Panc1 (cell line): Measurements from ENCODE around the gene MRNIP. TPM values are rescaled to one million over a fixed set of nuclear protein-coding genes. Genes with fewer than 3 reads are reported as not detected.

ENCODE experiments used
- ATAC-seq: fragments of 200-7000 bp; cut with Tn5 transposase; 2 replicates; pipeline ENCODE4 v1.9.1; 2020; ENCODE audit warnings: mild to moderate bottlenecking, moderate library complexity
- BruUV-seq: library from RNA; stranded (reverse); fragments of 400-500 nt; replicated peaks from 2 replicates; lab custom pipeline; 2021; lab: Mats Ljungman, UMichigan
- CTCF ChIA-PET: fragments of 300-600 bp; sonication (Branson Sonifier 250); formaldehyde crosslinking; loops from one replicate; lab custom pipeline; 2022; ENCODE audit warnings: antibody characterized with exemption; lab: Charles Lee
- POLR2A ChIA-PET: fragments of 300-600 bp; sonication (Branson Sonifier 250); formaldehyde crosslinking; loops from one replicate; lab custom pipeline; 2022; ENCODE audit warnings: antibody characterized with exemption; lab: Charles Lee
- DNase-seq: peaks from one replicate; pipeline ENCODE4 v3.0.0-alpha.2; 2010; ENCODE audit warnings: low read depth, low spot score
- H3K27ac ChIP-seq: 2 replicates; pipeline ENCODE4 v1.5.1; 2011; ENCODE audit warnings: mild to moderate bottlenecking, low read length, inconsistent platforms
- H3K27me3 ChIP-seq: fragments of 200-500 bp; sonication (Bioruptor generic); 2 replicates; pipeline ENCODE4 v1.6.0; 2014; ENCODE audit warnings: low read length, inconsistent platforms; ENCODE audit not compliant: control insufficient read depth, insufficient read depth
- H3K36me3 ChIP-seq: fragments of 200-500 bp; sonication (Bioruptor generic); 2 replicates; pipeline ENCODE4 v1.5.1; 2014; ENCODE audit warnings: inconsistent platforms, mild to moderate bottlenecking, low read length, moderate library complexity; ENCODE audit not compliant: control insufficient read depth, insufficient read depth
- H3K4me1 ChIP-seq: 2 replicates; pipeline ENCODE4 v1.5.1; 2011; ENCODE audit warnings: inconsistent platforms, mild to moderate bottlenecking, low read length, moderate library complexity; ENCODE audit not compliant: control insufficient read depth, insufficient read depth
- H3K4me3 ChIP-seq, 2 experiments: 2 replicates each; pipeline ENCODE4 v1.5.1; 2011 to 2012; ENCODE audit warnings: low read depth in 2 of 2, low read length in 2 of 2, mild to moderate bottlenecking in 2 of 2, inconsistent platforms in 1 of 2, moderate library complexity in 1 of 2
- H3K9me3 ChIP-seq: fragments of 200-500 bp; sonication (Bioruptor generic); 2 replicates; pipeline ENCODE4 v1.5.1; 2014; ENCODE audit warnings: low read depth, mild to moderate bottlenecking, inconsistent platforms, low read length, moderate library complexity; ENCODE audit not compliant: control insufficient read depth, insufficient read depth
- CTCF ChIP-seq: fragments of 450-650 bp; IDR thresholded peaks from 2 replicates; pipeline ENCODE4 v1.5.1; 2017; ENCODE audit warnings: mild to moderate bottlenecking
- POLR2AphosphoS5 ChIP-seq: IDR thresholded peaks from 2 replicates; pipeline ENCODE4 v1.6.1; 2012; ENCODE audit warnings: mild to moderate bottlenecking, low read depth, low read length, moderate library complexity
- SIN3A ChIP-seq: IDR thresholded peaks from 2 replicates; pipeline ENCODE4 v1.6.1; 2012; ENCODE audit warnings: low read depth, mild to moderate bottlenecking, low read length, moderate library complexity, borderline replicate concordance; ENCODE audit not compliant: insufficient read depth
- TCF7L2 ChIP-seq: IDR thresholded peaks from 2 replicates; pipeline ENCODE4 v1.6.1; 2011; ENCODE audit warnings: mild to moderate bottlenecking, low read depth, low read length, inconsistent platforms
- in situ Hi-C: cut with HindIII; loops from 2 replicates; pipeline ENCODE4 v1.10.0; 2016; ENCODE audit warnings: low sequenced_read_pairs, low pct_unique_long_range_greater_than_20kb
- intact Hi-C: fragments of 100-400 bp; cut with micrococcal nuclease; formaldehyde crosslinking; loops from one replicate; pipeline ENCODE4 v1.10.0; 2022; ENCODE audit not compliant: unreplicated experiment
- total RNA-seq: library from RNA; stranded (reverse); gene quantifications from one replicate; pipeline ENCODE4 v1.2.1, GENCODE V29; 2021; ENCODE audit not compliant: unreplicated experiment
- TF ChIP-seq, protein P1 (sequence below), 2 experiments: IDR thresholded peaks; 2 replicates each; pipeline ENCODE4 v1.6.1; 2011 to 2012; ENCODE audit warnings: low read depth in 2 of 2, control low read depth in 1 of 2, low read length in 1 of 2, mild to moderate bottlenecking in 1 of 2, moderate library complexity in 1 of 2; ENCODE audit not compliant: insufficient read depth in 1 of 2

Gene MRNIP
- total RNA-seq, 1 experiment from 2014 or later: 33.0 TPM

DNA sequence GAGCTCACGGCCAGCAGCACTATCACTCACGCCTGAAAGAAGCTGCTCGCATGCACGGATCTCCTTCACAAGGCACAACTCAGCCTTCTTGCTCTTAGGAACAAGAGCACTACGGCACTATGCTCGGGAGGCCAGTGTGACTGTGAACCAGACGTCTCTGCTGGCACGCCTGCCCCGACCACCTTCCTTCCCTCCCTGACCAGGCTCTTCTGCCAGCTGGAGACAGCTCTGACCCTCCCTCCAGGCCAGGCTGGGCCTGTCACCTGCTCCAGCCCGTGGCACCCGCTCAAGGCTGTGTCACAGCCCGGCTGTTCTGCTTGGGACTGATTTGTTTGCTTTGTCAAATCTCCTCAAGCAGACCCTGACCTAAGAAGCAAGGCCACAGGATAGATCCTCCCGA is 42.1 kb upstream of the MRNIP start:
- no peaks in the 10 kb centered on the region for H3K27me3 ChIP-seq
- ChIA-PET CTCF (no interaction called here), POLR2A (no interaction called here)
- no TSS peak for BruUV-seq
- H3K4me3 ChIP-seq: no peak overlapping the region
- ATAC-seq (no peak), DNase-seq (no peak)
- in situ Hi-C loops (no loop called here), intact Hi-C loops (no loop called here)
- peaks cover 3% of the 10 kb centered on the region for H3K36me3 ChIP-seq
- no peak for TF ChIP-seq TCF7L2
- no peak for TF ChIP-seq CTCF
- TF ChIP-seq POLR2AphosphoS5: no peak
- H3K27ac ChIP-seq: no peak overlapping the region
- no peaks in the 10 kb centered on the region for H3K9me3 ChIP-seq
- no peaks in the 10 kb centered on the region for H3K4me1 ChIP-seq

DNA sequence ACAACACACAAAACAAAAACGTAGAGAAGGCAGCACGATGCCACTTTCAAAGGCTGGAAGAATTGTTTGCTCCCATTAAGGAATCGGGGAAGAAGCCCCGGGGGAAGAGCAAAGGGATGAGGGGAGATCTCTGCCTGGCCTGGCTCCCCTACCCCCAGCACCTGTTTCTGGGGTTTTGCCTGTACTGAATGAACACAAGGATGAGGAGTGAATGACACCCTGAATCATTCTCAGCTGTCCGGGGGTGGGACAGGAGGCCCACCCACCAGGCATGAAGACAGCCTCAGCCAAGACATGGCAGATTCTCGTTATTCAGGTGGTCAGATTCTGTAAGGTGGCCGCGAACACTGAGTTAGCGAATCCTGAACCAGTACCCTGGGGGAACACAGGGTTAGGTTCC is 41.6 kb upstream of the MRNIP start:
- Histone ChIP-seq H3K27me3 (no peaks in the 10 kb centered on the region), H3K9me3 (no peaks in the 10 kb centered on the region), H3K4me1 (no peaks in the 10 kb centered on the region), H3K36me3 (peaks cover 3% of the 10 kb centered on the region), H3K27ac (no peak overlapping the region), H3K4me3 (no peak overlapping the region)
- ChIA-PET POLR2A (no interaction called here), CTCF (no interaction called here)
- intact Hi-C loops: no loop called here
- no peak for ATAC-seq
- in situ Hi-C loops: no loop called here
- no peak for TF ChIP-seq TCF7L2
- TF ChIP-seq SIN3A: no peak
- no peak for TF ChIP-seq POLR2AphosphoS5
- TF ChIP-seq, protein P1, sequence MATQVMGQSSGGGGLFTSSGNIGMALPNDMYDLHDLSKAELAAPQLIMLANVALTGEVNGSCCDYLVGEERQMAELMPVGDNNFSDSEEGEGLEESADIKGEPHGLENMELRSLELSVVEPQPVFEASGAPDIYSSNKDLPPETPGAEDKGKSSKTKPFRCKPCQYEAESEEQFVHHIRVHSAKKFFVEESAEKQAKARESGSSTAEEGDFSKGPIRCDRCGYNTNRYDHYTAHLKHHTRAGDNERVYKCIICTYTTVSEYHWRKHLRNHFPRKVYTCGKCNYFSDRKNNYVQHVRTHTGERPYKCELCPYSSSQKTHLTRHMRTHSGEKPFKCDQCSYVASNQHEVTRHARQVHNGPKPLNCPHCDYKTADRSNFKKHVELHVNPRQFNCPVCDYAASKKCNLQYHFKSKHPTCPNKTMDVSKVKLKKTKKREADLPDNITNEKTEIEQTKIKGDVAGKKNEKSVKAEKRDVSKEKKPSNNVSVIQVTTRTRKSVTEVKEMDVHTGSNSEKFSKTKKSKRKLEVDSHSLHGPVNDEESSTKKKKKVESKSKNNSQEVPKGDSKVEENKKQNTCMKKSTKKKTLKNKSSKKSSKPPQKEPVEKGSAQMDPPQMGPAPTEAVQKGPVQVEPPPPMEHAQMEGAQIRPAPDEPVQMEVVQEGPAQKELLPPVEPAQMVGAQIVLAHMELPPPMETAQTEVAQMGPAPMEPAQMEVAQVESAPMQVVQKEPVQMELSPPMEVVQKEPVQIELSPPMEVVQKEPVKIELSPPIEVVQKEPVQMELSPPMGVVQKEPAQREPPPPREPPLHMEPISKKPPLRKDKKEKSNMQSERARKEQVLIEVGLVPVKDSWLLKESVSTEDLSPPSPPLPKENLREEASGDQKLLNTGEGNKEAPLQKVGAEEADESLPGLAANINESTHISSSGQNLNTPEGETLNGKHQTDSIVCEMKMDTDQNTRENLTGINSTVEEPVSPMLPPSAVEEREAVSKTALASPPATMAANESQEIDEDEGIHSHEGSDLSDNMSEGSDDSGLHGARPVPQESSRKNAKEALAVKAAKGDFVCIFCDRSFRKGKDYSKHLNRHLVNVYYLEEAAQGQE (IDR thresholded peaks at IDR 0.05; ENCODE audit: insufficient read depth in 1 of 2, low read depth in 2 of 2, low read length in 1 of 2): no peak
- no peak for DNase-seq
- no TSS peak for BruUV-seq

- Histone ChIP-seq H3K27ac (no peak overlapping the region), H3K36me3 (peaks cover 5% of the 10 kb centered on the region; the same call in 1 of the 2 replicates), H3K27me3 (no peaks in the 10 kb centered on the region), H3K4me3 (no peak overlapping the region), H3K9me3 (no peaks in the 10 kb centered on the region), H3K4me1 (no peaks in the 10 kb centered on the region)
- ChIA-PET POLR2A (no interaction called here), CTCF (no interaction called here)
- BruUV-seq: TSS peak; percentile 48
- DNase-seq (no peak), ATAC-seq (no peak)
- intact Hi-C loops: no loop called here
- TF ChIP-seq POLR2AphosphoS5 (no peak), TCF7L2 (no peak), CTCF (no peak)
- TF ChIP-seq, protein P1 (IDR thresholded peaks at IDR 0.05; ENCODE audit: insufficient read depth in 1 of 2, low read depth in 2 of 2, low read length in 1 of 2): no peak
- in situ Hi-C loops: no loop called here
These were observed 37.2 kb upstream of the MRNIP start for GRCh38 chr5:179895861-179896260.
